GM19328 (cell line): ENCODE data around the gene JADE3.

Experiments
- ATAC-seq: cut with Tn5 transposase; IDR thresholded peaks from one replicate; pipeline ENCODE4 v1.9.1; 2021; ENCODE audit warnings: mild to moderate bottlenecking, moderate library complexity; ENCODE audit not compliant: unreplicated experiment

Gene JADE3

GRCh38 chrX:47101206-47101605 is 189.0 kb downstream of the JADE3 start:
- ATAC-seq = no peak
